ENCODE data around the gene SNAP25.

The SNAP25 gene

DNA sequence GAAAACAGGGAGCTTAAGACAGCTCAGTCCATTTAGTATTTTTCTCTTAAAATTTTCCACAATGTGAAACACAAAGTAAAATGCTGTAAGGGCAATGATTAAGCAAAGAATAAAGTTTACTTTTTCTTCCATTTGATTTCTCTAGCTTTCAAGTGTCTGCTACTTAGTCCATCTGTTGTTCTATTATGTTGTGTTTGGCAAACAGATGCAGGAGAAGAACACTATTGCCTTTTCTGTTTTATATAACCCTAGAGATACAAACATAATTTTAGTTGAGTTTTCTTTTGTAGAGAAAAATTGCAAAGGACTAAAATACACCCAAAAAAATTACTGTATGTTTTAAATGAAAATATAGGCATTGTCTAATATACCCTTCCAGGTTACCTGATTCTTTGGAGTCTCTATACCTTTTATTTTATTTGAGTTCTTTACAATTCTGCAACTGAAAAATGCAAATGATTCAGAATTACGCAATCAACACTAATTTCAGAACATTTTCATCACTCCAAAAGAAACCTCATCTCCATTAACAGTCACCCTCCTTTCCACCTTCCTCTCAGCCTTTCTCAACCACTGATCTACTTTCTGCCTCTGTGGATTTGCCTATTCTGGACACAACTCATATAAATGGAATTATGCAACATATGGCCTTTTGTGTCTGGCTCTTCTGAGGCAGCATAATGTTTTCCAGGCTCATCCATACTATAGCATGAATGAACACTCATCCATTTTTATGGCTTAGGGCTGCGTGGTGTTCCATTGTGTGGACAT, 118.5 kb downstream of the SNAP25 start:
- FAIRE-seq, result no peak

- FAIRE-seq, result no peak
These were observed 120.0 kb downstream of the SNAP25 start for GRCh38 chr20:10338426-10339180.

GRCh38 chr20:10339609-10340008, 121.0 kb downstream of the SNAP25 start:
- no peak for FAIRE-seq

DNA sequence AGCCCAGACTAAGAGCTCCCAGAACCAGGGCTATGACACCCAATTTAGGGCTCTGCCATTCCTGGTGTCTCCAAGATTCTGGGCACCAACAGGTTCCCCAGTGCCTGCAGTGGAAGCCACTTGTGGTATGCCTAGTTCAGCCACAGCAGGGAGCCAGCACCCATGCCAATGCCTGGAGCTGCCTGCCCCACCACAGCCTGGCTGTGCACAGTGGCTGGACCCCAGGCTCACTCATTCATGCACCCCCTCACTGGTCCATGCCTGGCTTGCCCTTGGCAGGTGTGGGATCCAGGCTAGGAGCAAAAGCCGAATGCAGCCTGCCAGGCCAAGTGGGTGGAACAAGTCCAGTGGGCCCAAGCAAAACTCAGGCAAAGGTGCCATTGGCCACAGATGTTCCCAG, 123.5 kb downstream of the SNAP25 start:
- FAIRE-seq, result no peak

GRCh38 chr20:10344953-10345352, 126.3 kb downstream of the SNAP25 start:
- FAIRE-seq, result no peak

GRCh38 chr20:10347086-10347880, 128.7 kb downstream of the SNAP25 start:
- no peak for FAIRE-seq

DNA sequence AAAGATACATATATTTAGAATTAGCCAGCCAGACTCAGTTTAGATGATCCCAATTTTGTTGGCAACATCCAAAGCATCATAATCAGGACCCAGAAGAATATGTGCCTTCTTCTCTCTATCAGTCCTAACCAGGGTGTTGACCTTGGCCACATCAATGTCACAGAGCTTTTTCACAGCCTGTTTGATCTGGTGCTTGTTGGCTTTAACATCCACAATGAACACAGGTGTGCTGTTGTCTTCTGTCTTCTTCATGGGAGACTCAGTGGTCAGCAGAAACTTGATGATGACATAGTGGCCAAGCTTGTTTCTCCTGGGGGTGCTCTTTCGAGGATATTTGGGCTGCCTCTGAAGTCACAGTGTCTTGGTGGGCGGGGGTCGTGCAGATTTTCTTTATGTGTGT, 130.5 kb downstream of the SNAP25 start:
- FAIRE-seq, result no peak

- FAIRE-seq, result no peak
These were observed 131.7 kb downstream of the SNAP25 start for GRCh38 chr20:10350188-10350842.

- no peak for FAIRE-seq
These were observed 134.5 kb downstream of the SNAP25 start for GRCh38 chr20:10352934-10353824.

- FAIRE-seq, result no peak
These were observed 138.0 kb downstream of the SNAP25 start for GRCh38 chr20:10356628-10357027.
